Heart right ventricle (tissue), 16 donors: ENCODE data around the gene MARF1. TPM values are rescaled to one million over a fixed set of nuclear protein-coding genes. Genes with fewer than 3 reads are reported as not detected.
A peak's percentile ranks its signal among the peaks of the same experiment; 100 is the strongest.

Source experiments
- ATAC-seq, 8 donors: fragments of 200-7000 bp; cut with Tn5 transposase; one replicate each; pipeline ENCODE4 v1.9.1; 2020; ENCODE audit warnings: mild to moderate bottlenecking in 8 of 8, moderate library complexity in 8 of 8, moderate number of reproducible peaks in 1 of 8
- DNase-seq, 2 donors: peaks; one replicate each; pipeline ENCODE4 v3.0.0-alpha.2; 2020
- H3K27ac ChIP-seq, 10 donors: fragments of 200-600 bp; sonication (generic) in 2 of 10; one replicate each; pipeline versions ENCODE4 v1.5.0 to v1.8.0; 2020 to 2022; ENCODE audit warnings: mild to moderate bottlenecking in 3 of 10
- H3K27me3 ChIP-seq, 7 donors: fragments of 200-600 bp; one replicate each; pipeline ENCODE4 v1.8.0; 2021 to 2022; ENCODE audit warnings: mild to moderate bottlenecking in 2 of 7
- H3K36me3 ChIP-seq, 9 donors: fragments of 200-600 bp; sonication (generic) in 1 of 9; one replicate each; pipeline versions ENCODE4 v1.5.0 to v1.8.0; 2020 to 2022; ENCODE audit warnings: mild to moderate bottlenecking in 2 of 9
- H3K4me1 ChIP-seq, 9 donors: fragments of 200-600 bp; sonication (generic) in 1 of 9; one replicate each; pipeline versions ENCODE4 v1.5.0 to v1.8.0; 2020 to 2022; ENCODE audit warnings: mild to moderate bottlenecking in 4 of 9
- H3K4me3 ChIP-seq, 10 donors: fragments of 200-600 bp; sonication (generic) in 2 of 10; one replicate each; pipeline versions ENCODE4 v1.5.0 to v1.8.0; 2020 to 2022; ENCODE audit warnings: mild to moderate bottlenecking in 7 of 10, moderate library complexity in 2 of 10
- H3K9me3 ChIP-seq, 11 donors: fragments of 200-600 bp in 10 of 11; sonication (generic) in 2 of 11; one replicate each; pipeline versions ENCODE4 v1.5.0 to v1.8.0; 2013 to 2022; ENCODE audit warnings: mild to moderate bottlenecking in 2 of 11, control low read depth in 1 of 11, moderate library complexity in 1 of 11
- CTCF ChIP-seq, 9 donors: fragments of 200-600 bp; sonication (generic) in 2 of 9; IDR thresholded peaks; one replicate each; pipeline versions ENCODE4 v1.5.0 to v1.8.0; 2021 to 2022; ENCODE audit warnings: antibody characterized with exemption in 9 of 9, mild to moderate bottlenecking in 5 of 9, moderate library complexity in 1 of 9
- WGBS, 2 donors: extraction: QIAGEN DNeasy Blood & Tissue Kit; methylation state at CpG; one replicate each; pipeline ENCODE4 v1.1.7; 2013; ENCODE audit warnings: inconsistent platforms in 1 of 2; 5-methylcytosine and 5-hydroxymethylcytosine counted together
- intact Hi-C, 10 donors: fragments of 100-400 bp; cut with DNase I; formaldehyde crosslinking; loops; one replicate each; pipeline versions ENCODE4 v1.11.1 to v1.14.2; 2022
- polyA plus RNA-seq, 2 donors: library from polyadenylated mRNA; stranded (reverse); fragments of 200-250 nt; gene quantifications; one replicate each; pipeline ENCODE4 v1.2.3, GENCODE V29; 2013
- total RNA-seq, 10 donors: library from RNA; stranded (reverse); fragmentation: NEBNext Ultra II Directional in 3 of 10; extraction: Animal tissue kit (Norgen Biotek cat#: 25700) in 3 of 10; gene quantifications; one replicate each; pipeline versions ENCODE4 v1.2.1 to v1.2.4, GENCODE V29; 2021 to 2023
- donor health status: Arrhythmogenic right ventricular cardiomyopathy.
- donor health status: ischemic (EF 13 %, LVEDD 7.1; RV severe dilation, severe dysfunction).
- donor health status: healthy with polysubstance abuse.
- donor health status: DM: no; HTN: yes; CAD: no.
- donor health status: DM: no; HTN: no; CAD: no.
- donor health status: ischemic (EF 25% LVEDD 6.9; RV normal size, moderate dysfunction).
- donor health status: ischemic (EF 25% LVEDD 5.7; RV mildly dilated, moderate dysfunction).
- donor health status: healthy.
- donor health status: DM: yes; HTN: yes; CAD: no.
- donor health status: Ischemic cardiomyopathy.
- donor health status: ischemic (EF 35%, LVEDD 5.7; RV mildly dilated, moderate dysfunction).
- donor health status: nonischemic (EF 11% LVEDD 7.7; RV severe dilation, severe dysfunction).
- donor health status: DM: yes; HTN: yes; CAD: no.
- donor health status: PGD.
- donor health status: ischemic (EF 29% LVEDD 5.4; RV normal size, mild dysfunction).
- donor health status: nonischemic (EF 23%, LVEDD 6.1; RV moderate dilation, normal function).

The MARF1 gene
- total and polyA plus RNA-seq, 12 donors, result 9.6 to 59.1 (median 42.7) TPM

- no peak for TF ChIP-seq CTCF (IDR thresholded peaks at IDR 0.05)
- Histone ChIP-seq H3K27ac (peak overlapping the region in 4 of 10 donors; percentile 11 to 58 (median 47)), H3K4me3 (no peak overlapping the region), H3K36me3 (peaks cover 0 to 54% (median 6%) of the 10 kb centered on the region in 9 donors), H3K27me3 (no peaks in the 10 kb centered on the region), H3K9me3 (peaks cover 0 to 21% (median 10%) of the 10 kb centered on the region in 11 donors), H3K4me1 (peaks cover 0 to 15% (median 8%) of the 10 kb centered on the region in 9 donors)
- ATAC-seq (peak in 1 of 8 donors; percentile 31), DNase-seq (no peak)
- intact Hi-C loops, result no loop called here
- WGBS, 2 donors, result 79 to 87% methylated on average over 10 of the region's 10 CpGs
Measured at GRCh38 chr16:15581127-15581815, 61.7 kb downstream of the MARF1 start.

- no peaks in the 10 kb centered on the region for H3K27me3 ChIP-seq
- H3K9me3 ChIP-seq, result peaks cover 0 to 3% (median 0%) of the 10 kb centered on the region in 11 donors
- no peak for TF ChIP-seq CTCF (IDR thresholded peaks at IDR 0.05)
- whole genome bisulfite sequencing, 2 donors, result 84 to 94% methylated on average over 4 of the region's 4 CpGs
- intact Hi-C loops, result no loop called here
- ATAC-seq, result no peak
- H3K36me3 ChIP-seq, result peaks cover 0 to 31% (median 0%) of the 10 kb centered on the region in 9 donors
- no peak overlapping the region for H3K4me3 ChIP-seq
- no peak overlapping the region for H3K27ac ChIP-seq
- no peak for DNase-seq
- peaks cover 0 to 18% (median 8%) of the 10 kb centered on the region in 9 donors for H3K4me1 ChIP-seq
Measured at GRCh38 chr16:15578824-15579223, 64.1 kb downstream of the MARF1 start.

GRCh38 chr16:15576960-15577958, 65.7 kb downstream of the MARF1 start:
- Histone ChIP-seq H3K36me3 (peaks cover 0 to 15% (median 0%) of the 10 kb centered on the region in 9 donors), H3K4me1 (peaks cover 0 to 25% (median 8%) of the 10 kb centered on the region in 9 donors), H3K27ac (peak overlapping the region in 1 of 10 donors; percentile 9), H3K27me3 (no peaks in the 10 kb centered on the region), H3K4me3 (no peak overlapping the region), H3K9me3 (peaks cover 0 to 3% (median 0%) of the 10 kb centered on the region in 11 donors)
- 96% methylated on average over 20 of the region's 20 CpGs for WGBS, 2 donors
- TF ChIP-seq CTCF (IDR thresholded peaks at IDR 0.05), result no peak
- no peak for ATAC-seq
- intact Hi-C loops, result no loop called here
- no peak for DNase-seq
